VCaP (cell line): ENCODE measurements around the gene MYL7.

ENCODE experiments used
- H3K27ac ChIP-seq: fragments of 450-650 bp; 2 replicates; pipeline ENCODE4 v1.5.1; 2017
- TF ChIP-seq, protein P1 (sequence below): fragments of 450-650 bp; conservative IDR thresholded peaks from 2 replicates; pipeline ENCODE4 v1.5.1; 2017; ENCODE audit warnings: mild to moderate bottlenecking, moderate library complexity

MYL7 gene

DNA sequence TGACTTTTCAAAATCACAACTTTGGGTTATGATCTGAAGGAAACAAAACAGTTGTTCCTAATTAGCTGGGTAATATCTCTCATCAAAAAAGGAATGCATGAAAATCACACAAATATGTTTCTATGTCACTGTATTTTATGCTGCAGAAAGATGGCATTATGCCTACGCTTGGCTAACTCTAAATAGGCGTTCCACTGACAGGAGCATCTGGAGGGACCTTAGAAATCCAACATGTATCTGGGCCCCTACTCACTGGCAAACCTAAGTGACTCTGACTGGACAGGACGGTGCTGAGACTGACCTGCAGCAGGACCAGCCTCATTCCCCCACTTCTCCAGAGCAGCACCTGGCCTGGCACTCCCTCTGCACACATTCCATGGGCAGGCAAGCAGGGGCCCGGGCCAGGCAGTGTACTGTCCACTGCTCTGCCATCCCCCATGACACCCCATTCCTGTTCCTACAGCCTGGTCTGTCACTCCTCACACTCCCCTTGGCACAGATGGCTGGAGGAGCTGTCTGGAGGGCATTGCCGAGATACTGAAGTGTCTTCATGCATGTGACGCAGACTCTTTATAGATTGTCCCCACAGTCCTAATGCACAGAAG lies 2.6 kb upstream of the MYL7 start:
- TF ChIP-seq, protein P1, sequence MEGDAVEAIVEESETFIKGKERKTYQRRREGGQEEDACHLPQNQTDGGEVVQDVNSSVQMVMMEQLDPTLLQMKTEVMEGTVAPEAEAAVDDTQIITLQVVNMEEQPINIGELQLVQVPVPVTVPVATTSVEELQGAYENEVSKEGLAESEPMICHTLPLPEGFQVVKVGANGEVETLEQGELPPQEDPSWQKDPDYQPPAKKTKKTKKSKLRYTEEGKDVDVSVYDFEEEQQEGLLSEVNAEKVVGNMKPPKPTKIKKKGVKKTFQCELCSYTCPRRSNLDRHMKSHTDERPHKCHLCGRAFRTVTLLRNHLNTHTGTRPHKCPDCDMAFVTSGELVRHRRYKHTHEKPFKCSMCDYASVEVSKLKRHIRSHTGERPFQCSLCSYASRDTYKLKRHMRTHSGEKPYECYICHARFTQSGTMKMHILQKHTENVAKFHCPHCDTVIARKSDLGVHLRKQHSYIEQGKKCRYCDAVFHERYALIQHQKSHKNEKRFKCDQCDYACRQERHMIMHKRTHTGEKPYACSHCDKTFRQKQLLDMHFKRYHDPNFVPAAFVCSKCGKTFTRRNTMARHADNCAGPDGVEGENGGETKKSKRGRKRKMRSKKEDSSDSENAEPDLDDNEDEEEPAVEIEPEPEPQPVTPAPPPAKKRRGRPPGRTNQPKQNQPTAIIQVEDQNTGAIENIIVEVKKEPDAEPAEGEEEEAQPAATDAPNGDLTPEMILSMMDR = no peak

GRCh38 chr7:44142028-44142427 lies 896 bp upstream of the MYL7 start:
- no peak overlapping the region for H3K27ac ChIP-seq
- TF ChIP-seq, protein P1 = no peak

More for the DNA sequence above, 2.6 kb upstream of the MYL7 start:
- H3K27ac ChIP-seq = no peak overlapping the region

- TF ChIP-seq, protein P1 = no peak
- H3K27ac ChIP-seq = no peak overlapping the region
Measured at GRCh38 chr7:44140341-44140740, 791 bp downstream of the MYL7 start.

DNA sequence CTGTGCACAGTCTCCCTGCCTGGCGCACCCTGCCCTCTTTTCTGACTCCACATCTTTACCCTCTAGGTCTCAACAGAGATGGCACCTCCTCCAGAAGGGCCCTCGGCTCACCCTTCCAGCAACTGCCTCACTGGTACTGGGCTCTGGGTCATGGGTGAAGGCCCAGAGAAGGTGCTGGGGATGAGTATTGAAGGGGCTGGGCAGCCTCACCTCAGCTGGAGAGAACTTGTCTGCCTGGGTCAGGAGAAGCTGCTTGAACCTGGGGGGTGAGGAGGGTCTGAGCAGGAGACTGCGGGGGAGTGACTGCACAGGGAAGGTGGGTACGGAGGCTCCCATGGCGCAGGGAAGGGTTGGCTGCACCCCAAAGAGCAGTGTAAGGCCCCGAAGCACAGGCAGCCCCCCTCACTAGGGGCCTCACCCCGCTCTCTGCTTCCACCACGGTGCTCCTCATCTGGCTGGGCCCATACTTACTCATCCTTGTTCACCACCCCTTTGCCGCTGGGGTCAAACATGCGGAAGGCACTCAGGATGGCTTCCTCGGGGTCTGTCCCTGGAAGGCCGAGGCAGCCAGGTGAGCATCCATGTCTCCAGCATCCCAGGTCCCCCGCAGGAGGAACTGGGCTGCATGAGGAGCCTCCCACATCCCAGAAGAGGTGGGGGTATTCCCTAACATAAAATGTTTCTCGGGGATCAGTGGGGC lies 1.7 kb downstream of the MYL7 start:
- TF ChIP-seq, protein P1 = no peak
- no peak overlapping the region for H3K27ac ChIP-seq

- TF ChIP-seq, protein P1 = no peak
Measured at GRCh38 chr7:44138698-44139097, 2.4 kb downstream of the MYL7 start.

GRCh38 chr7:44136731-44137130 lies 4.4 kb downstream of the MYL7 start:
- no peak overlapping the region for H3K27ac ChIP-seq
- TF ChIP-seq, protein P1 = no peak

More at GRCh38 chr7:44138698-44139097, 2.4 kb downstream of the MYL7 start:
- no peak overlapping the region for H3K27ac ChIP-seq

DNA sequence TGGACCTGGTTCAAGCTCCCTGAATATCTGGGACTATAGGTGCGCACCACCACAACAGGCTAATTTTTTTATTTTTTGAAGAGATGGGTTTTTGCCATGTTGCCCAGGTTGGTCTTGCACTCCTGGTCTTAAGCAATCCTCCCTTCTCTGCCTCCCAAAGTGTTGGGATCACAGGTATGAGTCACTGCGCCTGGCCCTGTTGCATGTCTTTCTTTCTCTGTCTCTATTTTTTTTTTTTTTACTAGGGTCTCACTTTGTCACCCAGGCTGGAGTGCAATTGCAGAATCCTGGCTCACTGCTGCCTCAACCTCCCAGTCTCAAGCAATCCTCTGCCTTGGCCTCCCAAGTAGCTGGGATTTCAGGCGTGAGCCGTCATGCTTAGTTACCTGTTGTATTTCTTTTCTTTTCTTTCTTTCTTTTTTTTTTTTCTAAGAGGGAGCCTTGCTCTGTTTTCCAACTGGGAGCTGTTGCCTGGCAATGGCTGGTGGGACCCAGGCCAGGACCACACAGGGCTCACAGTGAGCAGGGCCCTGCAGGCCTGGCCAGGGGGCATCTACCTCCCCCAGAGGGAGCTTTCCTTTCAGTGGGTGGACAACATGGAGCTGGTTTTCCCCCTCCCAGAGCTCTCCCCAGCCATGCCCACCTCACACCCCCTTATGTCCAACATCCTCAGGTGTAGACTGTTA lies 6.0 kb downstream of the MYL7 start:
- no peak overlapping the region for H3K27ac ChIP-seq
- TF ChIP-seq, protein P1 = no peak
